Mononuclear cell (primary cell): ENCODE results near the gene ANO2. TPM values are rescaled to one million over a fixed set of nuclear protein-coding genes. Genes with fewer than 3 reads are reported as not detected.
"Not testable (repeated sequence)": the region's sequence is repeated elsewhere in the genome, so short reads cannot be mapped to it uniquely, and the experiment has no call there.

ENCODE experiments used
- H3K27me3 ChIP-seq: 2 replicates; pipeline ENCODE4 v1.6.0; 2011; ENCODE audit warnings: low read length, control low read depth; ENCODE audit not compliant: insufficient read depth
- H3K4me1 ChIP-seq: 2 replicates; pipeline ENCODE4 v1.5.1; 2011; ENCODE audit warnings: mild to moderate bottlenecking, low read length, control low read depth; ENCODE audit not compliant: insufficient read depth
- H3K4me3 ChIP-seq: 2 replicates; pipeline ENCODE4 v1.5.1; 2011; ENCODE audit warnings: mild to moderate bottlenecking, low read length, moderate library complexity
- H3K9me3 ChIP-seq: 2 replicates; pipeline ENCODE4 v1.5.1; 2011; ENCODE audit warnings: low read depth, mild to moderate bottlenecking, control low read depth, low read length
- total RNA-seq: library from RNA; depleted of rRNA; stranded (reverse); fragments of >200 nt; gene quantifications from one replicate; pipeline ENCODE4 v1.2.3, GENCODE V29; 2012

ANO2 gene
- total RNA-seq, 1 donor = 0.31 TPM

GRCh38 chr12:5682581-5682980 lies 262.5 kb downstream of the ANO2 start:
- Histone ChIP-seq H3K4me1 (no peaks in the 10 kb centered on the region), H3K4me3 (no peak overlapping the region), H3K9me3 (no peaks in the 10 kb centered on the region), H3K27me3 (no peaks in the 10 kb centered on the region)

GRCh38 chr12:5678176-5678575 lies 266.9 kb downstream of the ANO2 start:
- no peaks in the 10 kb centered on the region for H3K9me3 ChIP-seq
- H3K4me1 ChIP-seq = no peaks in the 10 kb centered on the region
- H3K27me3 ChIP-seq = no peaks in the 10 kb centered on the region
- no peak overlapping the region for H3K4me3 ChIP-seq

GRCh38 chr12:5669624-5670023 lies 275.4 kb downstream of the ANO2 start:
- H3K9me3 ChIP-seq, H3K4me3 ChIP-seq, H3K4me1 ChIP-seq: not testable (repeated sequence)

GRCh38 chr12:5665615-5666014 lies 279.4 kb downstream of the ANO2 start:
- H3K4me3 ChIP-seq = no peak overlapping the region

More at GRCh38 chr12:5669624-5670023, 275.4 kb downstream of the ANO2 start:
- not testable (repeated sequence) for H3K27me3 ChIP-seq

GRCh38 chr12:5661811-5662210 lies 283.2 kb downstream of the ANO2 start:
- H3K4me1 ChIP-seq = no peaks in the 10 kb centered on the region
- H3K9me3 ChIP-seq = no peaks in the 10 kb centered on the region
- no peaks in the 10 kb centered on the region for H3K27me3 ChIP-seq
- no peak overlapping the region for H3K4me3 ChIP-seq

More at GRCh38 chr12:5665615-5666014, 279.4 kb downstream of the ANO2 start:
- Histone ChIP-seq H3K4me1 (no peaks in the 10 kb centered on the region), H3K9me3 (no peaks in the 10 kb centered on the region), H3K27me3 (no peaks in the 10 kb centered on the region)

GRCh38 chr12:5660238-5660637 lies 284.8 kb downstream of the ANO2 start:
- no peak overlapping the region for H3K4me3 ChIP-seq
- no peaks in the 10 kb centered on the region for H3K27me3 ChIP-seq
- H3K9me3 ChIP-seq = no peaks in the 10 kb centered on the region
- H3K4me1 ChIP-seq = no peaks in the 10 kb centered on the region

- H3K27me3 ChIP-seq, H3K4me1 ChIP-seq, H3K4me3 ChIP-seq, H3K9me3 ChIP-seq: not testable (repeated sequence)
These were observed 286.6 kb downstream of the ANO2 start for GRCh38 chr12:5658339-5658941.

GRCh38 chr12:5656836-5657235 lies 288.2 kb downstream of the ANO2 start:
- Histone ChIP-seq H3K27me3 (no peaks in the 10 kb centered on the region), H3K4me1 (no peaks in the 10 kb centered on the region), H3K9me3 (no peaks in the 10 kb centered on the region), H3K4me3 (no peak overlapping the region)

GRCh38 chr12:5655120-5655519 lies 289.9 kb downstream of the ANO2 start:
- H3K27me3 ChIP-seq = no peaks in the 10 kb centered on the region
- no peak overlapping the region for H3K4me3 ChIP-seq
- H3K4me1 ChIP-seq = no peaks in the 10 kb centered on the region
- H3K9me3 ChIP-seq = no peaks in the 10 kb centered on the region

GRCh38 chr12:5654019-5654418 lies 291.0 kb downstream of the ANO2 start:
- no peaks in the 10 kb centered on the region for H3K9me3 ChIP-seq
- peaks cover 2% of the 10 kb centered on the region for H3K27me3 ChIP-seq

GRCh38 chr12:5650829-5651461 lies 294.1 kb downstream of the ANO2 start:
- Histone ChIP-seq H3K9me3 (no peaks in the 10 kb centered on the region), H3K27me3 (peaks cover 2% of the 10 kb centered on the region), H3K4me3 (no peak overlapping the region), H3K4me1 (no peaks in the 10 kb centered on the region)

More at GRCh38 chr12:5654019-5654418, 291.0 kb downstream of the ANO2 start:
- H3K4me3 ChIP-seq = no peak overlapping the region
- H3K4me1 ChIP-seq = no peaks in the 10 kb centered on the region

GRCh38 chr12:5650281-5650680 lies 294.8 kb downstream of the ANO2 start:
- Histone ChIP-seq H3K4me3 (no peak overlapping the region), H3K4me1 (no peaks in the 10 kb centered on the region), H3K9me3 (no peaks in the 10 kb centered on the region), H3K27me3 (peaks cover 2% of the 10 kb centered on the region)

GRCh38 chr12:5648692-5649359 lies 296.2 kb downstream of the ANO2 start:
- no peak overlapping the region for H3K4me3 ChIP-seq

GRCh38 chr12:5643266-5643665 lies 301.8 kb downstream of the ANO2 start:
- H3K9me3 ChIP-seq = no peaks in the 10 kb centered on the region
- H3K27me3 ChIP-seq = no peaks in the 10 kb centered on the region
- no peaks in the 10 kb centered on the region for H3K4me1 ChIP-seq
- H3K4me3 ChIP-seq = no peak overlapping the region

More at GRCh38 chr12:5648692-5649359, 296.2 kb downstream of the ANO2 start:
- Histone ChIP-seq H3K9me3 (no peaks in the 10 kb centered on the region), H3K27me3 (peaks cover 2% of the 10 kb centered on the region), H3K4me1 (no peaks in the 10 kb centered on the region)

- Histone ChIP-seq H3K4me1 (no peaks in the 10 kb centered on the region), H3K9me3 (no peaks in the 10 kb centered on the region), H3K27me3 (no peaks in the 10 kb centered on the region), H3K4me3 (no peak overlapping the region)
These were observed 307.4 kb downstream of the ANO2 start for GRCh38 chr12:5637698-5638097.
